ENCODE data around the gene PID1. TPM values are rescaled to one million over a fixed set of nuclear protein-coding genes. Genes with fewer than 3 reads are reported as not detected.

The PID1 gene
- total and polyA plus RNA-seq, 10 donors, result 3.2 to 30.0 (median 14.7) TPM

DNA sequence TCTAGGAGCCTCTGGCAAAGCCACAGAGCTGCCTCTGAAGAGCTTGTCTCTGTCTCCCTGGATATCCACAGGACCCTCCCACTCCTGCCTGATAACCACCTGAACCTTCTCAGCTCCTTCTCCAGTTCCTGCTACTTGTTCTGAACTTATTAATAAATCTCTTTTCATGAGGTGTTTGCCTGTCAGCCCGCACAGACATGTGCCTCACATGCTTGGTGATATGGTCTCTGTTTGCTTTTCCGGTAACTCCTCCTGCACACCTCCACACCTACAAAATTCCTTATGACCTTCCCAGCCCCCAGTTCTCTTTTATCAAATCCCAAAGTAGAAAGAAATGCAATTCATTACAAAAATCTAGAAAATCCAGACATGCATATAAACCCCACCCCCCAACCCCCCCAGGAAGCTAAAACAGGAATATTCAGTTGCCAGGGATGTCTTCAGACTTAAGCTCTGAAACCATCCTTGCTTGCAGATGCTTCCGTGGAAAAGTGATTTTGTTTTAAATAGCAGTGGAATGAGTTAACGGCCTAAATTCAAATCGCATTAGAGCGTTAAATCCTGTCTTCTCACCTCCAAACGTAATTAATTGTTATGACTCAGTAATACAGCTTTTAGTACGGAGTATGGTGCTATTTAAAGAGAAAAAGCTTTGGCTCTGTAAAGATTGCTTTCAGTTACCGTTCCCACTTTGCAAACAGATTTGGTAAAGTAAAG lies 2.1 kb upstream of the PID1 start:
- Histone ChIP-seq H3K36me3 (no peaks in the 10 kb centered on the region), H3K4me1 (peaks cover 0 to 13% (median 2%) of the 10 kb centered on the region in 6 donors), H3K27ac (no peak overlapping the region), H3K9me3 (no peaks in the 10 kb centered on the region), H3K4me3 (peak overlapping the region in 2 of 8 donors; percentile 10 to 45), H3K27me3 (replicated peaks in 1 of 7) (peaks cover 0 to 51% (median 5%) of the 10 kb centered on the region in 7 donors)
- DNase-seq, result no peak
- intact Hi-C loops (cut with DNase I; ENCODE audit: low total_unique reads), result loop anchor here (5.0 kb wide), 1 partner anchor 136 kb away; no protein-coding TSS in a partner anchor
- TF ChIP-seq, protein P1, sequence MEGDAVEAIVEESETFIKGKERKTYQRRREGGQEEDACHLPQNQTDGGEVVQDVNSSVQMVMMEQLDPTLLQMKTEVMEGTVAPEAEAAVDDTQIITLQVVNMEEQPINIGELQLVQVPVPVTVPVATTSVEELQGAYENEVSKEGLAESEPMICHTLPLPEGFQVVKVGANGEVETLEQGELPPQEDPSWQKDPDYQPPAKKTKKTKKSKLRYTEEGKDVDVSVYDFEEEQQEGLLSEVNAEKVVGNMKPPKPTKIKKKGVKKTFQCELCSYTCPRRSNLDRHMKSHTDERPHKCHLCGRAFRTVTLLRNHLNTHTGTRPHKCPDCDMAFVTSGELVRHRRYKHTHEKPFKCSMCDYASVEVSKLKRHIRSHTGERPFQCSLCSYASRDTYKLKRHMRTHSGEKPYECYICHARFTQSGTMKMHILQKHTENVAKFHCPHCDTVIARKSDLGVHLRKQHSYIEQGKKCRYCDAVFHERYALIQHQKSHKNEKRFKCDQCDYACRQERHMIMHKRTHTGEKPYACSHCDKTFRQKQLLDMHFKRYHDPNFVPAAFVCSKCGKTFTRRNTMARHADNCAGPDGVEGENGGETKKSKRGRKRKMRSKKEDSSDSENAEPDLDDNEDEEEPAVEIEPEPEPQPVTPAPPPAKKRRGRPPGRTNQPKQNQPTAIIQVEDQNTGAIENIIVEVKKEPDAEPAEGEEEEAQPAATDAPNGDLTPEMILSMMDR (IDR thresholded peaks at IDR 0.05 in 8 of 11, conservative IDR thresholded peaks at IDR 0.05 in 3 of 11), result no peak
- TF ChIP-seq POLR2AphosphoS5 (IDR thresholded peaks at IDR 0.05) (no peak), POLR2A (IDR thresholded peaks at IDR 0.05) (no peak)
- WGBS, 5 donors, result 27 to 41% (median 31%) methylated on average over 9 of the region's 9 CpGs

DNA sequence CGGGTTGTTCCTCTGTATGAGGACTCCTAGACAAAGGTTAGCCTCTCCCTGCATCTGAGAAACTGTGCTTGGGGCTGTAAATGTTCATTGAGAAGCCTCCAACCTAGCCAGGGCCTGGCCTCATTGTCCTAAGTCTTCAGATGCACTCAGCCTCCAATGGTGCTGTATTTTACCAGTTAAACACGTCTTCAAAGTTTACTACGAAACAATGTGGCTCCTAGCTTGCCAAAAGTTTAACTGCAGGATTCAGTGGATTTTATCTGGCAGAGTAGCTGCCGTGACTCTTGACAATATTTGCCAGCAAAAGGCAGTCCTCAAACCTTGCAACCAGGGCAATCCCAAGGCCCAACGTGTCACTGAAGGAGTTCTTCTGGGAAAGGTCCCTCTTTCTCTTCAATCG lies 1.1 kb downstream of the PID1 start:
- intact Hi-C loops (cut with DNase I; ENCODE audit: low total_unique reads), result loop anchor here (5.0 to 10.0 kb wide), 2 partner anchors 133 to 575 kb away; no protein-coding TSS in a partner anchor
- peak overlapping the region in 1 of 8 donors; percentile 15 for H3K27ac ChIP-seq
- TF ChIP-seq POLR2A (IDR thresholded peaks at IDR 0.05) (no peak), POLR2AphosphoS5 (IDR thresholded peaks at IDR 0.05) (no peak)
- H3K9me3 ChIP-seq, result no peaks in the 10 kb centered on the region
- 64 to 76% (median 67%) methylated on average over 6 of the region's 6 CpGs for WGBS, 5 donors
- H3K4me1 ChIP-seq, result peaks cover 0 to 13% (median 2%) of the 10 kb centered on the region in 6 donors
- H3K27me3 ChIP-seq (replicated peaks in 1 of 7), result peaks cover 0 to 54% (median 5%) of the 10 kb centered on the region in 7 donors
- no peaks in the 10 kb centered on the region for H3K36me3 ChIP-seq
- DNase-seq, result no peak
- H3K4me3 ChIP-seq, result peak overlapping the region in 5 of 8 donors; percentile 16 to 71 (median 43)

DNA sequence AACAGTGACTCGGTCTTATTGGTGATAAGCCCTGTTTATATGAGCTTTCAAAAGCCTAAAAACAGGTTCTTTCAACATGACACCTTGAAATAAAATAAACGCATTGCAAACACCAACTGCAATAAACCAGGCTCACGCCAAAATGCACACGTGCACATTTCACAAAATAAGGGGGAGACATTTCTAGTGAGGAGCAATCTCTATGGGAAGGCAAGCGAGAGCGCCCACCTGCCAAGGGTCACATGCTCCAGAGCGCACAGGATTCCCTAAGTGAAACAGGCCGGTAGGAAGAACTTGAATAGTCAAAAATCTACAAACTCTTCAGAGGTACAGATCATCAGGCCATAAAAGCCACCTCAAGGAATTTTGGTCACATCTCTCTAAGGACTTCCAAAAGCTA lies 1.9 kb downstream of the PID1 start:
- Histone ChIP-seq H3K9me3 (no peaks in the 10 kb centered on the region), H3K36me3 (no peaks in the 10 kb centered on the region), H3K27ac (no peak overlapping the region), H3K27me3 (replicated peaks in 1 of 7) (peaks cover 0 to 54% (median 5%) of the 10 kb centered on the region in 7 donors), H3K4me3 (peak overlapping the region in 3 of 8 donors; percentile 37 to 71 (median 60)), H3K4me1 (peaks cover 0 to 13% (median 2%) of the 10 kb centered on the region in 6 donors)
- intact Hi-C loops (cut with DNase I; ENCODE audit: low total_unique reads), result loop anchor here (10.0 kb wide), 1 partner anchor 574 kb away; no protein-coding TSS in a partner anchor
- 78 to 85% (median 84%) methylated on average over 8 of the region's 8 CpGs for WGBS, 5 donors
- DNase-seq, result no peak
- TF ChIP-seq POLR2A (IDR thresholded peaks at IDR 0.05) (no peak), POLR2AphosphoS5 (IDR thresholded peaks at IDR 0.05) (no peak)
- TF ChIP-seq, protein P1 (IDR thresholded peaks at IDR 0.05 in 8 of 11, conservative IDR thresholded peaks at IDR 0.05 in 3 of 11), result no peak

DNA sequence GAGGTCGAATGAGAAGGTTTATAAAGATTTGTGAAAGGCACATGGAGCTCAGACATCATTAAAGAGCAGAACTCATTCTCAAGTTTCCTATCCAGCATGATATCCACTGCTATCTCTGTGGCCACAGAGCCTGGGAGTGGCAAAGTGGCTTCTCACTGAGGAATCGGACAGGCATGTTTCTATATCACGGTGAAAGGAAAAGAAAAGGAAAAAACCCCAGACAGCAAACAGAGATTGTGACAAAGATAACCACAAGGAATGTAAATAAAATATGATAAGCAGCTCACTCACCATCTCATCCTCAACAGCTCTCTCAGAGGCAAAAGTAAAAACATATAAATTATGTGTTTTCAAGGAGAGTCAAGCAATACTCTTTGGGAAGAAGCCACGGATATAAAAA lies 2.5 kb downstream of the PID1 start:
- intact Hi-C loops (cut with DNase I; ENCODE audit: low total_unique reads), result loop anchor here (10.0 kb wide), 1 partner anchor 574 kb away; no protein-coding TSS in a partner anchor
- WGBS, 5 donors, result 57 to 71% (median 59%) methylated on average over 4 of the region's 4 CpGs
- peak overlapping the region in 2 of 8 donors; percentile 8 to 71 for H3K4me3 ChIP-seq
- TF ChIP-seq POLR2AphosphoS5 (IDR thresholded peaks at IDR 0.05) (no peak), POLR2A (IDR thresholded peaks at IDR 0.05) (no peak)
- TF ChIP-seq, protein P1 (IDR thresholded peaks at IDR 0.05 in 8 of 11, conservative IDR thresholded peaks at IDR 0.05 in 3 of 11), result no peak
- no peaks in the 10 kb centered on the region for H3K9me3 ChIP-seq
- peaks cover 0 to 11% (median 2%) of the 10 kb centered on the region in 6 donors for H3K4me1 ChIP-seq
- no peaks in the 10 kb centered on the region for H3K36me3 ChIP-seq
- no peak overlapping the region for H3K27ac ChIP-seq
- H3K27me3 ChIP-seq (replicated peaks in 1 of 7), result peaks cover 0 to 54% (median 5%) of the 10 kb centered on the region in 7 donors
- DNase-seq, result no peak
